GM10266 (cell line): ENCODE data around the gene C10orf62.
"Not testable (repeated sequence)": the region's sequence is repeated elsewhere in the genome, so short reads cannot be mapped to it uniquely, and the experiment has no call there.

Experiments used
- DNase-seq: peaks from one replicate; pipeline ENCODE4 v3.0.0; 2012; ENCODE audit errors: extremely low spot score
- CTCF ChIP-seq: IDR thresholded peaks from 2 replicates; pipeline ENCODE4 v1.5.1; 2012; ENCODE audit warnings: mild to moderate bottlenecking, low read depth; ENCODE audit not compliant: control insufficient read depth, insufficient read depth; ENCODE audit errors: missing control alignments

The C10orf62 gene

GRCh38 chr10:97572214-97572989 lies 17.1 kb upstream of the C10orf62 start, which contains the start of gene ANKRD2:
ANKRD2 (plus strand) TSS chr10:97572779; CDS start chr10:97572789, 10 bp downstream.
- peak; percentile 85 for DNase-seq
- peak; percentile 87 for TF ChIP-seq CTCF

GRCh38 chr10:97573021-97573420 lies 16.5 kb upstream of the C10orf62 start:
- DNase-seq: no peak
- TF ChIP-seq CTCF: no peak

GRCh38 chr10:97573672-97574071 lies 15.8 kb upstream of the C10orf62 start:
- no peak for TF ChIP-seq CTCF

GRCh38 chr10:97574374-97575126 lies 15.0 kb upstream of the C10orf62 start:
- TF ChIP-seq CTCF: no peak
- DNase-seq: no peak

More at GRCh38 chr10:97573672-97574071, 15.8 kb upstream of the C10orf62 start:
- no peak for DNase-seq

- TF ChIP-seq CTCF: no peak
- no peak for DNase-seq
Observed at GRCh38 chr10:97575127-97575668, 14.3 kb upstream of the C10orf62 start.

- not testable (repeated sequence) for DNase-seq
Observed at GRCh38 chr10:97576487-97576886, 13.0 kb upstream of the C10orf62 start.

- TF ChIP-seq CTCF: no peak
- DNase-seq: no peak
Observed at GRCh38 chr10:97577701-97578100, 11.8 kb upstream of the C10orf62 start.
